HEK293 (cell line): ENCODE data around the gene FOXP4.

ENCODE experiments used
- PRDM4 ChIP-seq: fragments of 450-650 bp; formaldehyde crosslinking; IDR thresholded peaks from 2 replicates; pipeline ENCODE4 v1.5.1; 2017; ENCODE audit warnings: missing biosample characterization, missing genetic modification characterization
- TCF7L2 ChIP-seq: IDR thresholded peaks from 2 replicates; pipeline ENCODE4 v1.6.1; 2011; ENCODE audit warnings: low read depth, mild to moderate bottlenecking, inconsistent platforms, low read length, moderate library complexity, borderline replicate concordance
- YY1 ChIP-seq: fragments of 450-650 bp; formaldehyde crosslinking; IDR thresholded peaks from 2 replicates; pipeline ENCODE4 v1.5.1; 2018; ENCODE audit warnings: missing biosample characterization, missing genetic modification characterization
- ZBTB26 ChIP-seq: fragments of 450-650 bp; formaldehyde crosslinking; optimal IDR thresholded peaks from 2 replicates; pipeline ENCODE3; 2016; ENCODE audit warnings: missing biosample characterization, mild to moderate bottlenecking, missing genetic modification characterization
- ZFP3 ChIP-seq: fragments of 450-650 bp; formaldehyde crosslinking; IDR thresholded peaks from 2 replicates; pipeline ENCODE4 v1.5.1; 2016; ENCODE audit warnings: low read depth, missing biosample characterization, missing genetic modification characterization
- ZNF16 ChIP-seq: fragments of 450-650 bp; formaldehyde crosslinking; IDR thresholded peaks from 2 replicates; pipeline ENCODE4 v1.5.1; 2016; ENCODE audit warnings: low read depth, missing biosample characterization, missing genetic modification characterization
- ZNF311 ChIP-seq: fragments of 450-650 bp; formaldehyde crosslinking; IDR thresholded peaks from 2 replicates; pipeline ENCODE4 v1.5.1; 2017; ENCODE audit warnings: missing biosample characterization, missing genetic modification characterization, borderline replicate concordance
- ZNF335 ChIP-seq: fragments of 450-650 bp; formaldehyde crosslinking; conservative IDR thresholded peaks from 2 replicates; pipeline ENCODE4 v1.5.1; 2016; ENCODE audit warnings: missing biosample characterization, missing genetic modification characterization
- ZNF362 ChIP-seq: fragments of 450-650 bp; formaldehyde crosslinking; IDR thresholded peaks from 2 replicates; pipeline ENCODE4 v1.5.1; 2016; ENCODE audit warnings: missing biosample characterization, missing genetic modification characterization
- ZNF423 ChIP-seq: fragments of 450-650 bp; formaldehyde crosslinking; IDR thresholded peaks from 2 replicates; pipeline ENCODE4 v1.5.1; 2016; ENCODE audit warnings: missing biosample characterization, missing genetic modification characterization
- ZNF548 ChIP-seq: fragments of 450-650 bp; formaldehyde crosslinking; IDR thresholded peaks from 2 replicates; pipeline ENCODE4 v1.5.1; 2016; ENCODE audit warnings: missing biosample characterization, missing genetic modification characterization
- ZSCAN23 ChIP-seq: fragments of 450-650 bp; formaldehyde crosslinking; IDR thresholded peaks from 2 replicates; pipeline ENCODE4 v1.5.1; 2016; ENCODE audit warnings: missing biosample characterization, missing genetic modification characterization
- TF ChIP-seq, protein P1 (sequence below): fragments of 450-650 bp; formaldehyde crosslinking; IDR thresholded peaks from 2 replicates; pipeline ENCODE4 v1.5.1; 2016; ENCODE audit warnings: missing biosample characterization, missing genetic modification characterization

- TF ChIP-seq ZNF362 (no peak), ZFP3 (no peak), ZNF423 (tag by site-specific recombination) (no peak), YY1 (no peak), ZNF548 (tag by site-specific recombination) (no peak), ZNF311 (tag by site-specific recombination) (no peak), ZNF16 (tag by site-specific recombination) (no peak), PRDM4 (no peak), ZBTB26 (no peak), TCF7L2 (no peak), ZSCAN23 (no peak), ZNF335 (no peak)
- TF ChIP-seq, protein P1, sequence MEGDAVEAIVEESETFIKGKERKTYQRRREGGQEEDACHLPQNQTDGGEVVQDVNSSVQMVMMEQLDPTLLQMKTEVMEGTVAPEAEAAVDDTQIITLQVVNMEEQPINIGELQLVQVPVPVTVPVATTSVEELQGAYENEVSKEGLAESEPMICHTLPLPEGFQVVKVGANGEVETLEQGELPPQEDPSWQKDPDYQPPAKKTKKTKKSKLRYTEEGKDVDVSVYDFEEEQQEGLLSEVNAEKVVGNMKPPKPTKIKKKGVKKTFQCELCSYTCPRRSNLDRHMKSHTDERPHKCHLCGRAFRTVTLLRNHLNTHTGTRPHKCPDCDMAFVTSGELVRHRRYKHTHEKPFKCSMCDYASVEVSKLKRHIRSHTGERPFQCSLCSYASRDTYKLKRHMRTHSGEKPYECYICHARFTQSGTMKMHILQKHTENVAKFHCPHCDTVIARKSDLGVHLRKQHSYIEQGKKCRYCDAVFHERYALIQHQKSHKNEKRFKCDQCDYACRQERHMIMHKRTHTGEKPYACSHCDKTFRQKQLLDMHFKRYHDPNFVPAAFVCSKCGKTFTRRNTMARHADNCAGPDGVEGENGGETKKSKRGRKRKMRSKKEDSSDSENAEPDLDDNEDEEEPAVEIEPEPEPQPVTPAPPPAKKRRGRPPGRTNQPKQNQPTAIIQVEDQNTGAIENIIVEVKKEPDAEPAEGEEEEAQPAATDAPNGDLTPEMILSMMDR (tag by site-specific recombination), result no peak
Measured at GRCh38 chr6:41600499-41601247, 54.5 kb downstream of the FOXP4 start.
